HepG2 (cell line): Measurements from ENCODE around the gene PSMB3. TPM values are rescaled to one million over a fixed set of nuclear protein-coding genes. Genes with fewer than 3 reads are reported as not detected.

Source experiments
- BHLHE40 ChIP-seq: IDR thresholded peaks from 2 replicates; pipeline ENCODE4 v1.6.1; 2011; ENCODE audit warnings: low read length, improper control_type of control experiment
- CBX5 ChIP-seq: sonication (generic); formaldehyde crosslinking; IDR thresholded peaks from 2 replicates; pipeline ENCODE4 v1.4.0; 2020; ENCODE audit warnings: missing genetic modification reagents, borderline replicate concordance
- CCAR2 ChIP-seq: fragments of 200-400 bp; formaldehyde crosslinking; optimal IDR thresholded peaks from 2 replicates; pipeline ENCODE3; 2018; ENCODE audit warnings: low read depth, mild to moderate bottlenecking, low read length, moderate library complexity
- EEA1 ChIP-seq: sonication (generic); formaldehyde crosslinking; IDR thresholded peaks from 2 replicates; pipeline ENCODE4 v1.5.1; 2020; ENCODE audit warnings: mild to moderate bottlenecking, missing genetic modification reagents, borderline replicate concordance
- ELF4 ChIP-seq: sonication (generic); formaldehyde crosslinking; IDR thresholded peaks from 2 replicates; pipeline ENCODE4 v1.5.0; 2020; ENCODE audit warnings: missing genetic modification reagents, mild to moderate bottlenecking, moderate library complexity, borderline replicate concordance
- ELK4 ChIP-seq: sonication (generic); formaldehyde crosslinking; IDR thresholded peaks from 2 replicates; pipeline ENCODE4 v1.9.0; 2021; ENCODE audit warnings: missing genetic modification reagents, borderline replicate concordance
- HINFP ChIP-seq: sonication (generic); formaldehyde crosslinking; IDR thresholded peaks from 2 replicates; pipeline ENCODE4 v1.4.0; 2020; ENCODE audit warnings: low read depth, mild to moderate bottlenecking, missing genetic modification reagents
- HNF4G ChIP-seq, 2 experiments: sonication (generic) in 1 of 2; formaldehyde crosslinking in 1 of 2; IDR thresholded peaks; 2 replicates each; pipeline versions ENCODE4 v1.4.0 to v1.6.1; 2011 to 2020; ENCODE audit warnings: borderline replicate concordance in 2 of 2, low read depth in 2 of 2, mild to moderate bottlenecking in 2 of 2, low read length in 1 of 2, missing genetic modification reagents in 1 of 2, moderate library complexity in 1 of 2
- MED1 ChIP-seq: sonication (generic); formaldehyde crosslinking; IDR thresholded peaks from 2 replicates; pipeline ENCODE4 v1.4.0; 2020; ENCODE audit warnings: missing genetic modification reagents
- NR3C1 ChIP-seq: sonication (generic); formaldehyde crosslinking; IDR thresholded peaks from 2 replicates; pipeline ENCODE4 v1.4.0; 2020; ENCODE audit warnings: missing genetic modification reagents
- PAWR ChIP-seq: sonication (generic); formaldehyde crosslinking; IDR thresholded peaks from 2 replicates; pipeline ENCODE4 v1.4.0; 2020; ENCODE audit warnings: missing genetic modification reagents, mild to moderate bottlenecking, borderline replicate concordance
- PHF8 ChIP-seq: sonication (generic); formaldehyde crosslinking; IDR thresholded peaks from 2 replicates; pipeline ENCODE4 v1.5.0; 2020; ENCODE audit warnings: missing genetic modification reagents
- POLR2AphosphoS5 ChIP-seq: IDR thresholded peaks from 2 replicates; pipeline ENCODE4 v1.6.1; 2012; ENCODE audit warnings: low read depth, low read length
- REST ChIP-seq, 2 experiments: IDR thresholded peaks; 2 replicates each; pipeline ENCODE4 v1.6.1; 2011 to 2012; ENCODE audit warnings: low read length in 2 of 2, borderline replicate concordance in 1 of 2, low read depth in 1 of 2, mild to moderate bottlenecking in 1 of 2, moderate library complexity in 1 of 2
- SAP130 ChIP-seq: IDR thresholded peaks from 2 replicates; pipeline ENCODE4 v1.6.1; 2016; ENCODE audit warnings: low read depth
- TOE1 ChIP-seq: sonication (generic); formaldehyde crosslinking; IDR thresholded peaks from 2 replicates; pipeline ENCODE4 v1.4.0; 2020; ENCODE audit warnings: mild to moderate bottlenecking, missing genetic modification reagents
- TP53 ChIP-seq: sonication (generic); formaldehyde crosslinking; conservative IDR thresholded peaks from 2 replicates; pipeline ENCODE4 v1.4.0; 2020; ENCODE audit warnings: missing genetic modification reagents
- U2AF1 ChIP-seq: fragments of 200-400 bp; formaldehyde crosslinking; optimal IDR thresholded peaks from 2 replicates; pipeline ENCODE3; 2017; ENCODE audit warnings: mild to moderate bottlenecking, low read depth, low read length
- ZNF253 ChIP-seq: sonication (generic); formaldehyde crosslinking; IDR thresholded peaks from 2 replicates; pipeline ENCODE4 v1.8.0; 2022; ENCODE audit warnings: mild to moderate bottlenecking, missing genetic modification reagents, borderline replicate concordance
- ZNF33A ChIP-seq: sonication (generic); formaldehyde crosslinking; IDR thresholded peaks from 2 replicates; pipeline ENCODE4 v1.5.1; 2020; ENCODE audit warnings: missing genetic modification reagents, mild to moderate bottlenecking, moderate library complexity, borderline replicate concordance
- ZNF33B ChIP-seq: sonication (generic); formaldehyde crosslinking; IDR thresholded peaks from 2 replicates; pipeline ENCODE4 v1.5.1; 2020; ENCODE audit warnings: mild to moderate bottlenecking, missing genetic modification reagents
- ZNF441 ChIP-seq: sonication (generic); formaldehyde crosslinking; IDR thresholded peaks from 2 replicates; pipeline ENCODE4 v1.7.0; 2021; ENCODE audit warnings: missing genetic modification reagents, borderline replicate concordance
- ZNF468 ChIP-seq: sonication (generic); formaldehyde crosslinking; IDR thresholded peaks from 2 replicates; pipeline ENCODE4 v1.8.0; 2022; ENCODE audit warnings: mild to moderate bottlenecking, moderate library complexity, missing genetic modification reagents
- ZNF615 ChIP-seq: sonication (generic); formaldehyde crosslinking; IDR thresholded peaks from 2 replicates; pipeline ENCODE4 v1.5.0; 2020; ENCODE audit warnings: mild to moderate bottlenecking, missing genetic modification reagents, borderline replicate concordance
- polyA plus RNA-seq, 8 experiments: library from polyadenylated mRNA; depleted of rRNA in 3 of 8; stranded (reverse) in 7 of 8; unstranded in 1 of 8; fragments of >200 nt; fragmentation: Illumina TruSeq in 4 of 8; extraction: Trizol in 4 of 8; gene quantifications; 2 replicates each; pipeline versions ENCODE4 v1.2.1 to v1.2.3, GENCODE V29; 2011 to 2016; ENCODE audit warnings: low read depth in 4 of 8, missing spikeins in 1 of 8, mixed read lengths in 1 of 8; ENCODE audit not compliant: insufficient read depth in 1 of 8
- total RNA-seq, 5 experiments: library from RNA; depleted of rRNA; stranded (reverse); fragments of >200 nt; fragmentation: Illumina TruSeq; extraction: Trizol; gene quantifications; 2 replicates each; pipeline ENCODE4 v1.2.3, GENCODE V29; 2016; ENCODE audit warnings: low read depth in 1 of 5

Gene PSMB3
- total and polyA plus RNA-seq, 2 of the 13 experiments (the other 11 are each of a cell fraction or from before 2014, with no cell fraction given), result 366 to 517 TPM

DNA sequence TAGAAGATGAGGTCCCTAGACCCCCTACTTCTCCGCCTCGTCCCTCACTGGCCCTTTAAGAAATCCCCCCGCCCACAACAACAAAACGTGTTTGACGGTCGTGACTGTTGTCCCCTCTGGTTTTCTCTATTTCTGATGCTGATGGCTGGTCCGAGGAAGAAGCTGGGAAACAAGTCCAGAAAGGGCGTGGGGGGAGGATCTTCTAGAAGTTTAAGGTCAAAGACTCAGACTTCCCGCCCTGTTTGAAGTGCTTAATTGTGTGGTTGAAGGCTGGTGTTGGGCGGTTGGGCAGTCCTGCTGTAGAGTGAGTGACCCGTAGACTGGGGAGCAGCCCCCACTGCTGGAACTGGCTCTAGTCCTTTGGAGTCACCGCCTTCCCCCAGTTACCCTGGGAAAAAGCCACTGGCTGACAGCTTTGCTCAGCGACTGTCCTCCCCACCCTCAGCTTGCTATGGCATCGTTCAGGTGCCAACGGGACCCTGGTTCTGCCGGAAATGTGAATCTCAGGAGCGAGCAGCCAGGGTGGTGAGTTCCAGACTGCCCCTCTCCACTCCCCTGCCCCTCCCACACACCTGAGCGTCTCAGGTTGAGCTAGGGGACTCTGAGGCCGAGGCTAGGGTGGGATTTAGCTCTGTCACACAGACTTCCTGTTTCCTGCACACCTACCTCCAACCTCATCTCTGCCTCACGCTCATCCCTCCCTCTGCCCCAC, 45.9 kb upstream of the PSMB3 start (continued):
- TF ChIP-seq CCAR2, result no peak
- no peak for TF ChIP-seq ZNF33B (CRISPR knock-in tag)
- TF ChIP-seq REST (IDR thresholded peaks at IDR 0.05; ENCODE audit: borderline replicate concordance in 1 of 2, low read depth in 1 of 2, low read length in 2 of 2), result no peak
- TF ChIP-seq TP53, result no peak
- no peak for TF ChIP-seq ZNF468 (CRISPR knock-in tag)
- no peak for TF ChIP-seq CBX5 (CRISPR knock-in tag)
- no peak for TF ChIP-seq SAP130 (CRISPR knock-in tag)
- no peak for TF ChIP-seq NR3C1
- no peak for TF ChIP-seq ZNF253
- peak; percentile 67; the same call in 1 of the 2 replicates for TF ChIP-seq EEA1
- TF ChIP-seq HINFP (CRISPR knock-in tag), result no peak
- no peak for TF ChIP-seq ELF4
- no peak for TF ChIP-seq MED1 (CRISPR knock-in tag)
- TF ChIP-seq HNF4G (IDR thresholded peaks at IDR 0.05; ENCODE audit: borderline replicate concordance, low read depth, low read length), result no peak
- no peak for TF ChIP-seq HNF4G (CRISPR knock-in tag; IDR thresholded peaks at IDR 0.05; ENCODE audit: borderline replicate concordance, low read depth)
- TF ChIP-seq TOE1 (CRISPR knock-in tag), result no peak
- 0 out of 2 replicates have a peak, but pooled peaks have one; percentile 34 for TF ChIP-seq POLR2AphosphoS5
- no peak for TF ChIP-seq BHLHE40
- no peak for TF ChIP-seq PAWR (CRISPR knock-in tag)
- TF ChIP-seq U2AF1, result no peak
- TF ChIP-seq ELK4 (CRISPR knock-in tag), result no peak
- no peak for TF ChIP-seq ZNF33A (CRISPR knock-in tag)
- no peak for TF ChIP-seq ZNF615 (CRISPR knock-in tag)
- TF ChIP-seq ZNF441, result no peak
- no peak; the same call in 1 of the 2 replicates for TF ChIP-seq PHF8 (CRISPR knock-in tag)
